H9 (cell line): ENCODE results near the gene MTF1. TPM values are rescaled to one million over a fixed set of nuclear protein-coding genes. Genes with fewer than 3 reads are reported as not detected.

Experiments
- DNase-seq: peaks from one replicate; pipeline ENCODE4 v3.0.0-alpha.2; 2017
- H2AFZ ChIP-seq: one replicate; pipeline ENCODE4 v1.6.1; 2013; ENCODE audit warnings: mild to moderate bottlenecking, low read length, control low read depth, moderate library complexity
- H2AK5ac ChIP-seq: 2 replicates; pipeline ENCODE4 v1.6.1; 2013; ENCODE audit warnings: low read length, control low read depth, mixed read lengths; ENCODE audit not compliant: insufficient read length
- H2BK120ac ChIP-seq: one replicate; pipeline ENCODE4 v1.6.1; 2013; ENCODE audit warnings: low read depth, mild to moderate bottlenecking, low read length, control low read depth, inconsistent platforms; ENCODE audit not compliant: poor library complexity, severe bottlenecking
- H2BK12ac ChIP-seq: 2 replicates; pipeline ENCODE4 v1.6.1; 2013; ENCODE audit warnings: low read length, control low read depth, mixed read lengths, low read depth; ENCODE audit not compliant: insufficient read length
- H2BK15ac ChIP-seq: 2 replicates; pipeline ENCODE4 v1.6.1; 2013; ENCODE audit warnings: low read depth, low read length, control low read depth
- H2BK20ac ChIP-seq: one replicate; pipeline ENCODE4 v1.6.1; 2013; ENCODE audit warnings: low read depth, mild to moderate bottlenecking, low read length, control low read depth, inconsistent platforms; ENCODE audit not compliant: poor library complexity, severe bottlenecking
- H2BK5ac ChIP-seq: 2 replicates; pipeline ENCODE4 v1.6.1; 2013; ENCODE audit warnings: low read length, control low read depth, mixed read lengths; ENCODE audit not compliant: insufficient read length
- H3K14ac ChIP-seq: 2 replicates; pipeline ENCODE4 v1.6.1; 2013; ENCODE audit warnings: low read length, control low read depth; ENCODE audit not compliant: insufficient read depth
- H3K18ac ChIP-seq: 2 replicates; pipeline ENCODE4 v1.6.1; 2013; ENCODE audit warnings: low read depth, mild to moderate bottlenecking, mixed read lengths, low read length, control low read depth; ENCODE audit not compliant: insufficient read length
- H3K23ac ChIP-seq: 2 replicates; pipeline ENCODE4 v1.6.1; 2013; ENCODE audit warnings: low read length, control low read depth, mixed read lengths, low read depth; ENCODE audit not compliant: insufficient read length
- H3K23me2 ChIP-seq: 2 replicates; pipeline ENCODE4 v1.6.1; 2013; ENCODE audit warnings: low read depth, mild to moderate bottlenecking, mixed read lengths, low read length, control low read depth; ENCODE audit not compliant: insufficient read length, poor library complexity, severe bottlenecking
- H3K27ac ChIP-seq: 2 replicates; pipeline ENCODE4 v1.5.1; 2013; ENCODE audit warnings: low read length, control low read depth, mixed read lengths, low read depth; ENCODE audit not compliant: insufficient read length
- H3K27me3 ChIP-seq: 2 replicates; pipeline ENCODE4 v1.6.1; 2013; ENCODE audit warnings: low read length, control low read depth, inconsistent platforms; ENCODE audit not compliant: insufficient read depth
- H3K4ac ChIP-seq: 2 replicates; pipeline ENCODE4 v1.6.1; 2013; ENCODE audit warnings: low read depth, mild to moderate bottlenecking, control low read depth, inconsistent platforms, low read length, moderate library complexity
- H3K4me1 ChIP-seq: 2 replicates; pipeline ENCODE4 v1.6.1; 2013; ENCODE audit warnings: low read length, control low read depth, inconsistent platforms; ENCODE audit not compliant: insufficient read depth
- H3K4me2 ChIP-seq: 2 replicates; pipeline ENCODE4 v1.6.1; 2013; ENCODE audit warnings: low read length, control low read depth, mixed read lengths; ENCODE audit not compliant: insufficient read length, insufficient read depth
- H3K56ac ChIP-seq: 2 replicates; pipeline ENCODE4 v1.6.1; 2013; ENCODE audit warnings: low read depth, mild to moderate bottlenecking, mixed read lengths, low read length, control low read depth; ENCODE audit not compliant: insufficient read length
- H3K79me1 ChIP-seq: 2 replicates; pipeline ENCODE4 v1.6.1; 2013; ENCODE audit warnings: low read depth, mild to moderate bottlenecking, moderate library complexity, low read length, control low read depth, inconsistent platforms; ENCODE audit not compliant: insufficient read depth, poor library complexity, severe bottlenecking
- H3K79me2 ChIP-seq: 2 replicates; pipeline ENCODE4 v1.6.1; 2013; ENCODE audit warnings: low read length, control low read depth, inconsistent platforms; ENCODE audit not compliant: insufficient read depth
- H3K9ac ChIP-seq: 2 replicates; pipeline ENCODE4 v1.6.1; 2013; ENCODE audit warnings: low read length, control low read depth, mixed read lengths; ENCODE audit not compliant: insufficient read length; ENCODE audit errors: extremely low read depth
- H3K9me3 ChIP-seq: one replicate; pipeline ENCODE4 v1.6.1; 2013; ENCODE audit warnings: low read depth, low read length, inconsistent platforms; ENCODE audit not compliant: control insufficient read depth
- H3T11ph ChIP-seq: one replicate; pipeline ENCODE4 v1.6.1; 2013; ENCODE audit warnings: mild to moderate bottlenecking, low read length, control low read depth, inconsistent platforms
- H4K20me1 ChIP-seq: one replicate; pipeline ENCODE4 v1.6.1; 2013; ENCODE audit not compliant: control insufficient read depth, insufficient read length, insufficient read depth
- H4K5ac ChIP-seq: 2 replicates; pipeline ENCODE4 v1.6.1; 2013; ENCODE audit warnings: low read depth, mild to moderate bottlenecking, mixed read lengths, low read length, control low read depth; ENCODE audit not compliant: insufficient read length
- H4K8ac ChIP-seq: replicated peaks from 2 replicates; pipeline ENCODE4 v1.6.1; 2013; ENCODE audit warnings: low read length, control low read depth, mixed read lengths, low read depth; ENCODE audit not compliant: insufficient read length
- H4K91ac ChIP-seq: 2 replicates; pipeline ENCODE4 v1.6.1; 2013; ENCODE audit warnings: low read depth, mild to moderate bottlenecking, moderate library complexity, mixed read lengths, low read length, control low read depth; ENCODE audit not compliant: insufficient read length
- H3K27ac Mint-ChIP-seq, 3 experiments: 2 replicates in 2 of 3; 3 replicates in 1 of 3; pipeline ENCODE4 v1.8.0; 2020 to 2021; ENCODE audit warnings: mixed read lengths in 3 of 3, mild to moderate bottlenecking in 1 of 3, moderate library complexity in 1 of 3
- H3K27me3 Mint-ChIP-seq: 2 replicates; pipeline ENCODE4 v1.8.0; 2021; ENCODE audit warnings: low read depth, mild to moderate bottlenecking, moderate library complexity, mixed read lengths
- H3K36me3 Mint-ChIP-seq, 3 experiments: 2 replicates in 2 of 3; 3 replicates in 1 of 3; pipeline ENCODE4 v1.8.0; 2020 to 2021; ENCODE audit warnings: low read depth in 3 of 3, mixed read lengths in 3 of 3; ENCODE audit not compliant: insufficient read depth in 1 of 3
- H3K4me1 Mint-ChIP-seq, 2 experiments: 2 replicates each; pipeline ENCODE4 v1.8.0; 2020; ENCODE audit warnings: mixed read lengths in 2 of 2
- H3K4me3 Mint-ChIP-seq, 2 experiments: 2 replicates in 1 of 2; 3 replicates in 1 of 2; pipeline ENCODE4 v1.8.0; 2020 to 2021; ENCODE audit warnings: mild to moderate bottlenecking in 2 of 2, mixed read lengths in 2 of 2, moderate library complexity in 1 of 2
- H3K9me3 Mint-ChIP-seq, 2 experiments: 2 replicates in 1 of 2; 3 replicates in 1 of 2; pipeline ENCODE4 v1.8.0; 2020; ENCODE audit warnings: mild to moderate bottlenecking in 2 of 2, mixed read lengths in 2 of 2, moderate library complexity in 1 of 2
- CTCF ChIP-seq: fragments of 200-600 bp; sonication (generic); conservative IDR thresholded peaks from 3 replicates; pipeline ENCODE4 v1.8.0; 2021; ENCODE audit warnings: antibody characterized with exemption, mild to moderate bottlenecking
- whole genome bisulfite sequencing: extraction: QIAGEN DNeasy Blood & Tissue Kit; methylation state at CpG from one replicate; pipeline ENCODE4 v1.1.7; 2013; ENCODE audit warnings: missing lambda C conversion rate, low lambda C conversion rate, mixed read lengths; ENCODE audit not compliant: insufficient read length; ENCODE audit errors: extremely low coverage; 5-methylcytosine and 5-hydroxymethylcytosine counted together
- total RNA-seq: library from RNA; stranded (reverse); gene quantifications from 2 replicates; pipeline ENCODE4 v1.2.1, GENCODE V29; 2021

Gene MTF1
- total RNA-seq, 1 experiment from 2014 or later: 17.0 TPM

DNA sequence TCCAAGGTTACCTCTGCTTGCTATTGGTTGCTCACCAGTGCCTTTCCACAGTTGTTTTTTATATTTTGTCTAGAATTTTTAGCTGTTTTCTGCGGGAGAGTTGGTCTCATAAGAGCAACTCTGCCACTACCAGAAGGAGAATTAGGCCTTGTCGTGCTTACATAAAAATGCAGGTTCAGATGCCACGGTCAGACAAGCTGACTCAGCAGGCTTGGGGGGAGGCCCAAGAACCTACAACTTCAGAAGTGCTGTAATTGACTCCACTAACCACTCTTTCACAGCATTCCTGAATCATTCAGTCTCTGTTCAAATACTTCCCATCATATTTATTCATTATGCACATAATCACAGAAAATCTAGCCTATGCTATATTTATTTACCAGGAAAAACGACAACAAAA is 28.3 kb downstream of the MTF1 start:
- H2BK12ac ChIP-seq: no peak overlapping the region
- H4K8ac ChIP-seq: no peak overlapping the region
- Mint-ChIP-seq H3K4me3 (no peak overlapping the region), H3K27me3 (no peaks in the 10 kb centered on the region), H3K36me3 (peaks cover 8 to 56% (median 41%) of the 10 kb centered on the region in 3 experiments; a peak in 6 of 7 replicates), H3K4me1 (no peaks in the 10 kb centered on the region), H3K27ac (no peak overlapping the region), H3K9me3 (no peaks in the 10 kb centered on the region)
- no peak for TF ChIP-seq CTCF
- H2BK5ac ChIP-seq: no peak overlapping the region
- no peak overlapping the region for H3K14ac ChIP-seq
- no peak overlapping the region for H3K18ac ChIP-seq
- no peak overlapping the region for H2BK20ac ChIP-seq
- H3K27ac ChIP-seq: no peak overlapping the region
- H2AFZ ChIP-seq: no peak overlapping the region
- H4K5ac ChIP-seq: no peak overlapping the region
- no peak overlapping the region for H2BK15ac ChIP-seq
- H3K9ac ChIP-seq: no peak overlapping the region
- H3K23ac ChIP-seq: no peak overlapping the region
- H3K56ac ChIP-seq: no peak overlapping the region
- no peaks in the 10 kb centered on the region for H3K9me3 ChIP-seq
- no peaks in the 10 kb centered on the region for H3K79me1 ChIP-seq
- no peak overlapping the region for H3T11ph ChIP-seq
- no peaks in the 10 kb centered on the region for H3K23me2 ChIP-seq
- H3K4me1 ChIP-seq: no peaks in the 10 kb centered on the region
- no peak overlapping the region for H2BK120ac ChIP-seq
- H2AK5ac ChIP-seq: no peak overlapping the region
- no peak overlapping the region for H3K4me2 ChIP-seq
- H4K91ac ChIP-seq: no peak overlapping the region
- no peaks in the 10 kb centered on the region for H3K27me3 ChIP-seq
- DNase-seq: no peak
- no peaks in the 10 kb centered on the region for H4K20me1 ChIP-seq
- WGBS: no CpG with 5 or more reads among the region's 4 CpGs
- no peak overlapping the region for H3K4ac ChIP-seq
- no peaks in the 10 kb centered on the region for H3K79me2 ChIP-seq
